T-cell (primary cell): ENCODE measurements around the gene WNK2. TPM values are rescaled to one million over a fixed set of nuclear protein-coding genes. Genes with fewer than 3 reads are reported as not detected.
"Not testable (repeated sequence)": the region's sequence is repeated elsewhere in the genome, so short reads cannot be mapped to it uniquely, and the experiment has no call there.

Experiments used
- ATAC-seq, 4 experiments: fragments of 200-7000 bp in 3 of 4; fragments of 150-1000 bp in 1 of 4; cut with Tn5 transposase; replicated peaks in 1 of 4; 1 replicate in 3 of 4; 2 replicates in 1 of 4; pipeline ENCODE4 v1.10.0; 2021; ENCODE audit warnings: moderate library complexity in 3 of 4, mild to moderate bottlenecking in 2 of 4, moderate number of reproducible peaks in 1 of 4
- CTCF ChIA-PET, 2 donors: fragments of 300-600 bp; sonication (Branson Sonifier 250); formaldehyde crosslinking; loops; one replicate each; lab custom pipeline; 2022; ENCODE audit warnings: antibody characterized with exemption in 2 of 2; lab: Charles Lee
- POLR2A ChIA-PET, 2 donors: fragments of 300-600 bp; sonication (Branson Sonifier 250); formaldehyde crosslinking; loops; one replicate each; lab custom pipeline; 2022; ENCODE audit warnings: antibody characterized with exemption in 2 of 2; lab: Charles Lee
- DNase-seq, 35 experiments: peaks; one replicate each; pipeline versions ENCODE4 v3.0.0 to v3.0.0-alpha.2; 2013 to 2023
- H3K27ac ChIP-seq: one replicate; pipeline ENCODE4 v1.5.1; 2013; ENCODE audit warnings: low read length
- H3K27me3 ChIP-seq, 2 experiments: replicated peaks in 1 of 2; 1 replicate in 1 of 2; 2 replicates in 1 of 2; pipeline versions ENCODE4 v1.6.1 to v1.7.0; 2013; ENCODE audit warnings: low read length in 1 of 2, mixed read lengths in 1 of 2; ENCODE audit not compliant: control insufficient read depth in 2 of 2, insufficient read depth in 2 of 2; ENCODE audit errors: extremely low read depth in 1 of 2
- H3K36me3 ChIP-seq, 2 donors: 1 replicate in 1 of 2; 2 replicates in 1 of 2; pipeline versions ENCODE4 v1.6.1 to v1.7.0; 2013; ENCODE audit warnings: low read length in 1 of 2; ENCODE audit not compliant: control insufficient read depth in 2 of 2, insufficient read depth in 1 of 2; ENCODE audit errors: extremely low read depth in 1 of 2
- H3K4me1 ChIP-seq, 2 experiments: 1 replicate in 1 of 2; 2 replicates in 1 of 2; pipeline versions ENCODE4 v1.6.1 to v1.7.0; 2013; ENCODE audit warnings: low read length in 2 of 2, mixed read lengths in 1 of 2; ENCODE audit not compliant: insufficient read depth in 2 of 2, control insufficient read depth in 1 of 2; ENCODE audit errors: extremely low read depth in 1 of 2
- H3K4me3 ChIP-seq, 2 donors: 1 replicate in 1 of 2; 2 replicates in 1 of 2; pipeline versions ENCODE4 v1.5.1 to v1.7.0; 2013; ENCODE audit warnings: mild to moderate bottlenecking in 2 of 2, low read length in 1 of 2, moderate library complexity in 1 of 2; ENCODE audit not compliant: control insufficient read depth in 1 of 2; ENCODE audit errors: extremely low read depth in 1 of 2
- H3K9me3 ChIP-seq: 2 replicates; pipeline ENCODE4 v1.7.0; 2013
- H3K27ac Mint-ChIP-seq, 2 donors: one replicate each; pipeline ENCODE4 v1.8.0; 2020 to 2021; ENCODE audit warnings: mild to moderate bottlenecking in 2 of 2, mixed read lengths in 2 of 2
- H3K27me3 Mint-ChIP-seq, 2 donors: one replicate each; pipeline ENCODE4 v1.8.0; 2021 to 2022; ENCODE audit warnings: mixed read lengths in 2 of 2
- H3K36me3 Mint-ChIP-seq: one replicate; pipeline ENCODE4 v1.8.0; 2021; ENCODE audit warnings: mixed read lengths
- H3K4me1 Mint-ChIP-seq, 3 donors: one replicate each; pipeline ENCODE4 v1.8.0; 2020 to 2022; ENCODE audit warnings: mixed read lengths in 3 of 3, mild to moderate bottlenecking in 1 of 3
- H3K4me3 Mint-ChIP-seq, 3 donors: one replicate each; pipeline ENCODE4 v1.8.0; 2020 to 2022; ENCODE audit warnings: mild to moderate bottlenecking in 3 of 3, mixed read lengths in 3 of 3, moderate library complexity in 3 of 3
- H3K9me3 Mint-ChIP-seq, 3 donors: one replicate each; pipeline ENCODE4 v1.8.0; 2020 to 2022; ENCODE audit warnings: mixed read lengths in 3 of 3
- WGBS: methylation state at CpG from one replicate; pipeline ENCODE4 v1.1.5; 2013; ENCODE audit warnings: missing lambda C conversion rate; ENCODE audit not compliant: insufficient coverage; 5-methylcytosine and 5-hydroxymethylcytosine counted together
- total RNA-seq, 35 experiments: library from RNA in 6 of 35; stranded (reverse) in 6 of 35; fragments of 120-200 nt in 1 of 35; gene quantifications; one replicate each; pipeline versions ENCODE4 v1.2.1 to v1.2.4 and lab custom pipeline; 2013 to 2026

WNK2 gene
- total RNA-seq, 5 donors from 2014 or later (not counting 1 experiment from before 2014, with no cell fraction given), result 0.12 to 0.95 (median 0.48) TPM

DNA sequence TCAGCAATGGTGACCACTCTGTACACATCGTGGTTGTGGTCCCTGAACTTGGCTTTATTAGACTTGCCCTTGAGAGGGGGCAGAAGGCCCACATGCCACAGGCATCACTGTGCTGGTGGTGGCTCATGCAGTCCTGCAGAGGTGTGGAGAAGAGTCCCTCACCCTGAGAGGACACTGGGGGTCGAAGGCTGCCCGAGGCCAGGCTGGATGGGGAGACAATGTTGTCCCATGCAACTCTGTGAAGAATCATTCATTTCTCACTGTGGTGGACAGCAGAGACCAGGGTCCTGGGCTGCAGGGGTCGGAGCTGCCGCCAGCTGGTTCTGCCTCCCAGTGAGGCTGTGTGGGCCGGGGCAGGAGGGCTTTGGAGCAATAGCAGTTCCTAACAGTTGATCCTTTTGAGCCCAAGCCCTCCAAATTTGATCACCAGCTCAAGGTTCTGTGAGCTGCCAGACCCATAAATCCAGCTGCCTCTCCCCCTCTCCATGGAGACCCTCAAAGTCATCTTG, 139.6 kb downstream of the WNK2 start:
- DNase-seq, H3K9me3 ChIP-seq, CTCF ChIA-PET, ATAC-seq, H3K27ac Mint-ChIP-seq, H3K27ac ChIP-seq, H3K4me3 ChIP-seq, H3K9me3 Mint-ChIP-seq, H3K4me3 Mint-ChIP-seq, H3K36me3 ChIP-seq, POLR2A ChIA-PET, H3K4me1 ChIP-seq, H3K36me3 Mint-ChIP-seq, H3K4me1 Mint-ChIP-seq: not testable (repeated sequence)
- peaks cover 0 to 56% of the 10 kb centered on the region in 2 experiments for H3K27me3 ChIP-seq
- H3K27me3 Mint-ChIP-seq, result peaks cover 15 to 34% of the 10 kb centered on the region in 2 donors
- WGBS, result 83% methylated on average over 6 of the region's 6 CpGs

DNA sequence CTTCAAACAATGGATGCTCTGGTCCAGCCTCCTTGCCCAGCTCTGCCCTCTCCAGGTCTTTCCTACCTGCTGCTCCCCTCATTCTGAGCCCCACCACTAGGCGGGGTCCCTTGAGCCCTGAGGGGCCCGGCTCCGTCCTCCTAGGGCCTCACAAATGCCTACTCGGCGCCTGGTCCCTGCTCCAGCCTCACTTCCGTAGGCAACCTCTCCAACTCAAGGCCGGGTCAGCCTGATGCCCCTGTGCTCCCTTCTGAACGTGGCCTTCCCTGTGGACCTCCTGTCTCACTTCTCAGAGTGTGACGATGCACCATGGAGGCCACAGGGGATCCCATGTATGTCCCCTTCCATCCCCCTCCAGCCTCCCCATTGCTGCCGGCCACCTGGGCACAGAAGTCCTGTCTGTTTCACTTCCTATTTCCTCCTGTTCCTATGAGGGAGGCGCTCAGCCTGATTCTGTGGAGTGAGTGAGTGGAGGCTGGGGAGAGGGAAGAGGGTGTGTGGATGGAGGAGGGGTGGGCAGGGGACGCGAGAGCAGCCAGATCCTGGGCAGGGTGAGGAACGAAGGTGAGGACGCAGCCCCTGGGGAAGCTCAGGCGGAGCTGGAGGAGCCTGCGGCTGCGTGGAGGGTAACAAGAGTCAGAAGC, 140.4 kb downstream of the WNK2 start:
- Histone ChIP-seq H3K27ac (no peak overlapping the region), H3K4me1 (no peaks in the 10 kb centered on the region), H3K36me3 (no peaks in the 10 kb centered on the region), H3K9me3 (no peaks in the 10 kb centered on the region), H3K27me3 (peaks cover 0 to 48% of the 10 kb centered on the region in 2 experiments), H3K4me3 (no peak overlapping the region)
- Mint-ChIP-seq H3K27ac (no peak overlapping the region), H3K4me1 (no peaks in the 10 kb centered on the region), H3K4me3 (no peak overlapping the region), H3K27me3 (peaks cover 10 to 29% of the 10 kb centered on the region in 2 donors), H3K9me3 (no peaks in the 10 kb centered on the region), H3K36me3 (no peaks in the 10 kb centered on the region)
- no peak for ATAC-seq
- ChIA-PET POLR2A (no interaction called here), CTCF (no interaction called here)
- WGBS, result 85% methylated on average over 15 of the region's 18 CpGs
- no peak for DNase-seq

DNA sequence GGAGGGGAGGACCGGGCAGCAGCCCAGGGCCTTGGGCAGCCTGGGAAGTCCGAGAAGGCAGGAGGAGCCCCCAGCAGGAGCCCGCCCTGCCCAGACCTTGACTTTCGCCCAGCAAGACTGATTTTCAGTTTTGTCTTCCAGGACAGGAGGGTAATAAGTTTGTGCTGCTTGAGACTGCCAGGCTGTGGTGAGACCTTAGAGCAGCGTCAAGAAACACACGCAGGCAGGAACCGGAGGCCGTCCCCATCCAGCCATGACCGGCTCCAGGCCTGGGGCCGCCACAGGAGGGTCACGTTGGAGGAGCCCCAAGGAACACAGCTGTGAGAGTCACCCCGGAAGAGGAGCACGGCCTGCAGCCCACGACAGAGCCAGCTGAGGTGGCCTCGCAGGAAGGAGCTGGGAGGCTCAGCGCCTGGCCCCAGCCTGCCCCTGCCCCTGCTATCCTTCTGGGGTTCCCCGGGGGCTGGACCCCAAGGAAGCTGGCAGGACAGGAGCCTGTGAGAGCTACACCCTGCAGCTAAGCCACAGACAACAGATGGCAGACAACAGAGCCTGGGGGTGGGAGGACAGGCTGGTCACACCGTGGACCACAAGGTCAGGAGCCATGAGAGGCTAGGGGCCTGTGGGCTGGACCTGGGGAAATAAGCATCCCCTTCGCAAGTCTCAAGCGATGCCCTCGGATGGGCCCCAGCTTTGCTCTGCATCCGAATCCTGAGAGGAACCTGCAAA, 141.5 kb downstream of the WNK2 start:
- H3K9me3 Mint-ChIP-seq, result no peaks in the 10 kb centered on the region
- Histone ChIP-seq H3K4me1 (no peaks in the 10 kb centered on the region), H3K27ac (no peak overlapping the region), H3K27me3 (peaks cover 0 to 37% of the 10 kb centered on the region in 2 experiments), H3K36me3 (no peaks in the 10 kb centered on the region), H3K9me3 (no peaks in the 10 kb centered on the region), H3K4me3 (no peak overlapping the region)
- H3K4me3 Mint-ChIP-seq, result no peak overlapping the region
- peaks cover 10 to 27% of the 10 kb centered on the region in 2 donors for H3K27me3 Mint-ChIP-seq
- POLR2A ChIA-PET, result interaction anchor here in 1 of 2 donors (0.6 kb wide), 1 partner anchor 19 kb away, joined by 3 read pairs; no protein-coding TSS in a partner anchor
- H3K4me1 Mint-ChIP-seq, result no peaks in the 10 kb centered on the region
- no peaks in the 10 kb centered on the region for H3K36me3 Mint-ChIP-seq
- no peak overlapping the region for H3K27ac Mint-ChIP-seq
- WGBS, result 74% methylated on average over 18 of the region's 22 CpGs
- CTCF ChIA-PET, result no interaction called here
- ATAC-seq (no peak), DNase-seq (no peak)

DNA sequence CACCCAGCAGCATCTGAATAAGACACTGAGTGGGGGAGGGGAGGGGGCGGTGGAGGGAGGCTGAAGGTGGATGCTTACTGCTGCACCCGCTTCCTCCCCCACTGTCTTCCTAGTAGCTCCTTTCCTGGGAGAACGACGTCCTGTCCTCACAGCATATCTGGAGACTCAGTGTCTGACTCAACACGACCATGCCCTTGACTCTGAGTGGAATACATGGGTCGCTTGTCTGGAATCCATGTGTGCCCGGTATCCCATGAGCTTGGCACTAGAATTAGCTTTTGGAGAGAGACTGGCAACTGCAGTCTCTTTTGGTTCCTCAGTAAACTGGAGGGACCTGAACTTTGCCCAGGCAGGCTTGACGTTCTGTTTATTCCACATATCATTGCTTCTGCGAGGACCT, 142.1 kb downstream of the WNK2 start:
- POLR2A ChIA-PET, result interaction anchor here in 1 of 2 donors (0.6 kb wide), 1 partner anchor 20 kb away, joined by 3 read pairs; no protein-coding TSS in a partner anchor
- H3K27me3 ChIP-seq, result peaks cover 0 to 31% of the 10 kb centered on the region in 2 experiments
- no peaks in the 10 kb centered on the region for H3K36me3 Mint-ChIP-seq
- peaks cover 10 to 24% of the 10 kb centered on the region in 2 donors for H3K27me3 Mint-ChIP-seq
- DNase-seq (no peak), ATAC-seq (no peak)
- H3K9me3 Mint-ChIP-seq, result no peaks in the 10 kb centered on the region
- no peak overlapping the region for H3K27ac ChIP-seq
- H3K4me3 ChIP-seq, result no peak overlapping the region
- no peaks in the 10 kb centered on the region for H3K9me3 ChIP-seq
- H3K4me1 Mint-ChIP-seq, result no peaks in the 10 kb centered on the region
- WGBS, result 90% methylated on average over 6 of the region's 9 CpGs
- no peaks in the 10 kb centered on the region for H3K4me1 ChIP-seq
- CTCF ChIA-PET, result no interaction called here
- no peak overlapping the region for H3K4me3 Mint-ChIP-seq
- no peaks in the 10 kb centered on the region for H3K36me3 ChIP-seq
- H3K27ac Mint-ChIP-seq, result no peak overlapping the region

DNA sequence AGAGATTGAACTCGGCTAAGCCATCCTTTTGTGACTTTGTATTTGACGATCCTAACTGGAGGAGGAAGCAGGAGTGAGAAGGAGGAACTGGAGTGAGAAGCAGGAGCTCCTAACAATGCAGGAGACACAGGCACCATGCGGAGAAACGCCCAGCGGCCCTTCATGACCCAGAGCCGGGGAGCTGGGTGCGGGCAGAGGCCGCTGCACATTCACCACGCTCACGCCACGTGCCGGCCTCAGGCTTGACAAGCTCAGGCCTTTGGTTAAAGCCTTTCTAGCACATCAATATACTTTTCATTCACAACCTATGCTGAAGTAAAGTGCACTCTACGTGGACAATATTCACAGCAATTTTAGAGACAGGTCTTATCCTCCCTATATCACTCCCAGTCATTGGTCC, 142.7 kb downstream of the WNK2 start:
- H3K27me3 Mint-ChIP-seq, result peaks cover 10 to 18% of the 10 kb centered on the region in 2 donors
- no peak overlapping the region for H3K4me3 Mint-ChIP-seq
- peaks cover 0 to 29% of the 10 kb centered on the region in 2 experiments for H3K27me3 ChIP-seq
- ATAC-seq, result no peak
- H3K9me3 ChIP-seq, result no peaks in the 10 kb centered on the region
- no peaks in the 10 kb centered on the region for H3K4me1 Mint-ChIP-seq
- DNase-seq, result no peak
- no peak overlapping the region for H3K27ac ChIP-seq
- WGBS, result 90% methylated on average over 13 of the region's 13 CpGs
- no peaks in the 10 kb centered on the region for H3K36me3 ChIP-seq
- no peak overlapping the region for H3K4me3 ChIP-seq
- POLR2A ChIA-PET, result no interaction called here
- CTCF ChIA-PET, result no interaction called here
- H3K9me3 Mint-ChIP-seq, result no peaks in the 10 kb centered on the region
- H3K36me3 Mint-ChIP-seq, result no peaks in the 10 kb centered on the region
- H3K4me1 ChIP-seq, result no peaks in the 10 kb centered on the region
- H3K27ac Mint-ChIP-seq, result no peak overlapping the region

DNA sequence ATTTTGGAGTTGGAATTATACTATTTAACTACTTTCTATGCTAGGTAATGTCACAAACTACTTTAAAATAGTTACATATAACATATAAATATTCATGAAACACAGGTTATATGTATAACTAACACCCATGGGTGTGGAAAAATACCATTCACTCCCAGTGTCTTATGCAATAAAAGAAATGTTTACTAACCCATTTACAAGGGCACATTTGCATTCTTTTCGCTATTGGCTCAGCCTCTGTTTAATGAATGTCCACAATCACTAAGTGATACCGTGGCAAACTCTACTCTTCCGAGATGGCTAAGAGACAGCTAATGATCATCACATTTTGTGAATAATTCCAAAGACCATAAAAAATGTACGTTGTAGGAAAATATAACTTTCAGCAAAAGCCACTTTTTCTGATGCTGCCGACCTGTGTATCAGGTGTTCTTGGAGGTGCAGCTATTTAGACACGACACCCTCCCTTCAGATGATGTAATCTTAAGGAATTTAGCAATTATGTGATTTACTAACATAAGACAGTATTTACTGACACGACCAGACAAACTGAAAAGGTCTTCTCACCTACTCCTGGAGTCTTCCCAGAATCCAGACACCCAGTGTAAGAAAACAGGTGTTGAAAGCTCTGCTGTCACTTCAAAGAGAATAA, 145.8 kb downstream of the WNK2 start:
- DNase-seq, result no peak
- ChIA-PET POLR2A (no interaction called here), CTCF (no interaction called here)
- Mint-ChIP-seq H3K36me3 (no peaks in the 10 kb centered on the region), H3K9me3 (peaks cover 0 to 4% (median 0%) of the 10 kb centered on the region in 3 donors), H3K4me1 (no peaks in the 10 kb centered on the region), H3K4me3 (no peak overlapping the region), H3K27me3 (peaks cover 9 to 14% of the 10 kb centered on the region in 2 donors), H3K27ac (no peak overlapping the region)
- Histone ChIP-seq H3K9me3 (no peaks in the 10 kb centered on the region), H3K27ac (no peak overlapping the region), H3K4me3 (no peak overlapping the region), H3K4me1 (no peaks in the 10 kb centered on the region), H3K27me3 (peaks cover 0 to 15% of the 10 kb centered on the region in 2 experiments), H3K36me3 (no peaks in the 10 kb centered on the region)
- no peak for ATAC-seq
- WGBS, result 86% methylated on average over 3 of the region's 7 CpGs
